Left kidney (tissue), 2 donors: ENCODE results near the gene RASIP1. TPM values are rescaled to one million over a fixed set of nuclear protein-coding genes. Genes with fewer than 3 reads are reported as not detected.
A peak's percentile ranks its signal among the peaks of the same experiment; 100 is the strongest.
"Not testable (repeated sequence)": the region's sequence is repeated elsewhere in the genome, so short reads cannot be mapped to it uniquely, and the experiment has no call there.

Source experiments
- DNase-seq: peaks from one replicate; pipeline ENCODE4 v3.0.0-alpha.2; 2013
- polyA plus RNA-seq: library from polyadenylated mRNA; unstranded; fragments of 120-200 nt; gene quantifications from one replicate; pipeline ENCODE4 v1.2.1, GENCODE V29; 2013; ENCODE audit not compliant: insufficient read length

Gene RASIP1
- polyA plus RNA-seq, 1 donor: 11.9 TPM

DNA sequence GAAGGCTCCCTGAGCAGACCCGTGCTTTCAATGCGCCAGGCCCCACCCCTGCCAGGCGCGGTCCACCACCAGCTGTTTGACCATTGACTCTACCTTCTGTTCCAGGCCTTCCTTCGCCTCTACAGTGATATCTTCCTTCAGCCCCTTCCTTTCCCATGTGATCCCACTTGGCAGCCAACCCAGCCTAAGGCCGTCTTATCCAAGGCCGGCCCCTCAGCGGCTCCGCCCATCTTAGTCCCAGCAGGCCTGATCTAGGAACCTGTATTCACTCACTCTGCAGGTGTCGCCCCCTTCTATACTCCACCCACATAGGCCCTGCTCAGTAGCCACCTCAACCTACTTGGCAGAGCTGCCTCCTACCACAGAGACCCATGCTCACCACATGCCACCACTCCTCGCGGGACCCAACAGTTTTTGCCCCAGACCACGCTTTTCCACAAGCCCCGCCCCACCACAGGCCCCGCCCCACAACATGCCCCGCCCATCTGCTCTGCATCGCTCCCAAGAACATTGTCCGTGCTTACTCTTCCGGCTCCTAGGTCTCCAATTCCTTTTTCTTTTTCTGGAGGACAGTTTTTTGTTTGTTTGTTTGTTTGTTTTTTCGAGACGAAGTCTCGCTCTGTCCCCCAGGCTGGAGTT, 2.9 kb downstream of the RASIP1 start:
- DNase-seq: no peak

DNA sequence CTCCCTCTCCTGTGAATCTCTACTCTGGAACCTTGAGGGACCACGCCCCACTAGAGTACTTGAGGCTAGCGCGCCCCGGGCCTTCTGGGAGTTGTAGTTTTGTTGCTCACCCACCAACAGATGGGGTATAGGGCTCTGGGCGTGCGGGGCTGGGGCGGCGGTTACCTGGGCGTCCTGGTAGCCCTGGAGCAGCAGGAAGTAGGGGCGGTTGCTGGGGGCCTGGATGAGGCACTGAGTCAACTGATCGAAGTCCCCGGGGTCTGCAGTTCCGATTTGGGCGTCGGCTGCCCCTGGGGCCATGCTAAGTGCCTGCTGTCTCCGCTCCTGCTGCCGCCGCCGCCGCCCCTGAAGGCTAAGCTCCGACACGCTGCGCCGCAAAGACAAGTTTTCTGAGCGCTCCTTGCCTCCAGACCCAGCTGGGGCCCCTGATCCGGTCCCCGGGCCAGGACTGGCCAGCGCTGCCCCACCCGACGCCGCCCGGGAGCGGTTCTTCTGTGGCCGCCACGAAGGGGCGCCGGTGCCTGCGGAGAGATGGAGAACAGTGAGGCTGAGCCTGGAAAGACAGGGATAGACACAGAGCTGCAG, 5.3 kb downstream of the RASIP1 start:
- DNase-seq: no peak

- DNase-seq: no peak
These were observed 5.8 kb downstream of the RASIP1 start for GRCh38 chr19:48734625-48735024.

GRCh38 chr19:48731452-48731851, 9.0 kb downstream of the RASIP1 start:
- no peak for DNase-seq

DNA sequence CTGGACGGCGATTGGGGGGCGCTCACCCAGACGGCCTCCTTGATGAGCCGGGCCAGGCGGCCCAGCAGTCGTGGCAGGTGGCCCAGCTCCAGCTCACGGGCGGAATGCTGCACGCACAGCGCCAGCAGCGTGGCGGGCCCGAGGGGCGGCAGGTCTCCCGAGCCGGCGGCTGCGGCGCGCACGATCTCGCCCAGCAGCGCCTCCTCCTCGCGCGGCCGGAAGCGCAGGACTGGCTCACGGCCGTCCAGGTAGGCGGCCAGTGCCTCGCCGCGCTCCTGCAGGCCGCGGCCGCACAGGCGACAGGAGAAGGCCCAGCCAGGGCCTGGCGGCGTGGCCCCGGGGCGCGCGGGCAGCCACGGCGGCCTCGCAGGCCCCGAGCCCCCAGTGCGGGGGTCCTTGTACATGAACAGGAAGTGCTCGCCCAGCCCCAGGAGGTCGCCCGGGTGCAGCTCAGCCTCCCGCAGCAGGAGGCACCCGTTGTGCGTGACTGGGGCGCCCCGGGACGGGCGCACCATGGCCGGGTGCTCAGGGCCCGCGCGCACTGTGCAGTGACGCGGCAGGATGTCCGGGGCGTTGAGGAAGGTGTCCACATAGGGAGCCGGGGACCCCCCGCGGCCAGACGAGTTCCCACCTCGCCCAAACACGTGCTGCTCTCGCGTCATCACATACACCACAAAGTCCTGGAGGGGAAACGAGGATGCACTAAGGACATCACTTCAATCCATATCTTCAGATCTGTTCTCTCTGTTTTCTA, 11.3 kb downstream of the RASIP1 start:
- no peak for DNase-seq

DNA sequence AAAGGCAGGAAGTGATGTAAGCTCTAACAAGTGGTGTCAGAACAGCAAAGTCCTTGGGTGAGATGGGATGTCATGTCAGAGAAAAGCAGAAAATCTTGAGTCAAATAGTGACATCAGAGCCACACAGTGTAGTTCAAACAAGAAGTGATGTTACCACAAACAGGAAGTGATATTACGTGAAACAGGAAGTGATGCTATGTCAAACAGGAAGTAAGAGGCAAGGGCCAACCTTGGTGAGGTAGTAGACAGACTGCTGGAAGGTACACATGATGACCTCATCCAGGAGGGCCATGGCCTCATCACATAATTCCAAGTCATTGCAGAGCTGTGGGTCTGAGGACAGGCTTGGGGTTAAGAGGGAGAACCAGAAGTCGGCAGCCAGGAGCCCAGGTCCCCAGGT, 13.9 kb downstream of the RASIP1 start:
- DNase-seq: no peak

DNA sequence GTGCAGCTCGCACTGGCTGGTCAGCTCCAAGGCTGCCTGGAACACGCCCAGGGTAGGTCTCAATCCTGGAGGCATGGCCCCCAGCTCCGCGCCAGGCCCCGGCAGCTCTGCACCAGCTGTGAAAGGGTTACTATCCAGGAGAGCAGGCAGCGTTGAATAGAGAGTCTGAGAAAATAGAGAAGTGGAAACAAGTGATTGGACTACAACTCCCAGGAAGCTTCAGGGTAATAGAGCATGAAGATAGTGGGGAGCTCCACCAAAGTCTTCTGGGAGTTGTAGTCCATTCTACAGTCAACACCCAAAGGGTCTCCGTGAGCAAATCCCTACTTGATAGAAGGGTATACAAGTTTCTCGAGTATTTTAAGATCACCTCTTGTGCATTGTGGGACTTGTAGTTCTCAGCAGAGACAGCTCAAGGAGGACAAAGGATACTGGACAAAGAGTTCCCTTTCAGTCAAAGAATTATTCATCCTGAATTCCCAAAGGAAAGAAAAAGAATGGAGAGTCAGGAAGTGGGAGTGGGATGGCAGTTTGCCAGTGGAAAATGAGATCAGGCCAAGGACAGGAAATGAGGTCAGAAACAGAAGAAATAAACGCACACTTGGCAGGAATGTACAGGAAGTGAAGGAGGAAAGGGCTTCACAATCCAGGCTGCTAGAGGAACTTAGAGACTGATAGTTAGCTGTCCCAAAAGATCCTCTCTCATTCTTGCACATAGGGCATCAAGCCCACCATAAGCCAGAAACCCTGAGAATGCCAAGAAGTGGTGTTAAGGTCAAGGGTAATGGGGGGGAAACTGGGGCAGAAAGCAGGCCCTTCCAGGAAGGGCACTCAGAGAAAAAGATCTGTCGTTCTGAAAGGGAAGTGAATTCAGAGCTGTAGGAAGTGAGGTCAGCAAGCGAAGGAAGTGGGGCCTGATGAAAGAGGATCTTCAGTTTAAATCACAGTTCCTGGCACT, 15.3 kb downstream of the RASIP1 start:
- DNase-seq: peak; percentile 89

DNA sequence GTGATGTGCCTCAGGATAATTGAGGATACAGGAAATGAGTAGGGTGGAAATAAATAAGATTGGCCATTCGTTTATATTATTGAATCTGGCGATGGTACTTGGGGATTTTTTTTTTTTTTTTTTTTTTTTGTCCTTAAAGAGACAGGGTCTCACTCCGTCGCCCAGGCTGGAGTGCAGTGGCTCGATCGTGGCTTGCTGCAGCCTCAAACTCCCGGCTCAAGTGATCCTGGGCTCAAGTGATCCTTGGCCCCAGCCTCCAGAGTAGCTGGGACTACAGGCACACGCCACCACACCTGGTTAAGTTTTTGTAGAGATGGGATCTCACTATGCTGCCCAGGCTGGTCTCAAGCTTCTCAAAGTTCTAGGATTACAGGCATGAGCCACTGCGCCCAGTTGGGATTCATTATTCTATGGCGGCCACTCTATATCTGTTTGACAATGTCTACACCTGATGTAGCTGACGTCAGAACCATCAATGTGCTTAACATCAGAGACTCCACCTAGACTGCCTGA, 18.2 kb downstream of the RASIP1 start:
- DNase-seq: no peak

DNA sequence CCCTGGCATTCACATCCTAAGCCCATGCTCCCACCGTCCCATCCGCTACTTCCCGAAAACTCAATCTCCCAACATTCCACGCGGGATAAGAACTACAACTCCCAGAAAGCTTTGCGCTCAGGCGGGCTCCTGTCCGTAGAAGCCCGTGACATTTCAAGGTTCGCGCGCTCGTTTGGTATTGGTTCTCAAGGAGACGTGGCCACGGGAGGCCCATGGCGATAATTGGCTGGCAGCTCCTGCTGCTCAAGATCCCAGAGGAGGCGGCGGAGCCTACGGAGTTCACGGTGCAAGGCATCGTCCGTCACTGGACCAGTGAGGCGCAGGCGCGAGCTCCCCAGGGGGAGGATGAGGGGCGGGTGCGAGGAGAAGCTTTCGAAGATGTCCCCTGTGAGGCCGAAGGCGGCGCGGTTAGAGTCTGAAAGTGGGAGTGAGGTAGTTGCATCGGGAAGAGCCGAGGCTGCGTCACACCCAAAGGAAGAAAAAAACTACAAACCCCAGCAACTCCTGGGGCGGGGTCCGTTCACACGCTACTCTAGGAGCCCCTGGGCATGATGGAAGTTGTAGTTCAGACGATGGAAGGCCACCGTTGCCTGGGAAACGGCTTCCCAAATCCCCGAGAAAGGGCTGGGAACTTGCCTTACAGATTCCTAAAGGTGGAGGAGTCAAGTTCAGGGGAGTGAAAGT, 19.7 kb downstream of the RASIP1 start:
- peak; percentile 99 for DNase-seq

- DNase-seq: no peak
These were observed 20.2 kb downstream of the RASIP1 start for GRCh38 chr19:48720251-48720612.

DNA sequence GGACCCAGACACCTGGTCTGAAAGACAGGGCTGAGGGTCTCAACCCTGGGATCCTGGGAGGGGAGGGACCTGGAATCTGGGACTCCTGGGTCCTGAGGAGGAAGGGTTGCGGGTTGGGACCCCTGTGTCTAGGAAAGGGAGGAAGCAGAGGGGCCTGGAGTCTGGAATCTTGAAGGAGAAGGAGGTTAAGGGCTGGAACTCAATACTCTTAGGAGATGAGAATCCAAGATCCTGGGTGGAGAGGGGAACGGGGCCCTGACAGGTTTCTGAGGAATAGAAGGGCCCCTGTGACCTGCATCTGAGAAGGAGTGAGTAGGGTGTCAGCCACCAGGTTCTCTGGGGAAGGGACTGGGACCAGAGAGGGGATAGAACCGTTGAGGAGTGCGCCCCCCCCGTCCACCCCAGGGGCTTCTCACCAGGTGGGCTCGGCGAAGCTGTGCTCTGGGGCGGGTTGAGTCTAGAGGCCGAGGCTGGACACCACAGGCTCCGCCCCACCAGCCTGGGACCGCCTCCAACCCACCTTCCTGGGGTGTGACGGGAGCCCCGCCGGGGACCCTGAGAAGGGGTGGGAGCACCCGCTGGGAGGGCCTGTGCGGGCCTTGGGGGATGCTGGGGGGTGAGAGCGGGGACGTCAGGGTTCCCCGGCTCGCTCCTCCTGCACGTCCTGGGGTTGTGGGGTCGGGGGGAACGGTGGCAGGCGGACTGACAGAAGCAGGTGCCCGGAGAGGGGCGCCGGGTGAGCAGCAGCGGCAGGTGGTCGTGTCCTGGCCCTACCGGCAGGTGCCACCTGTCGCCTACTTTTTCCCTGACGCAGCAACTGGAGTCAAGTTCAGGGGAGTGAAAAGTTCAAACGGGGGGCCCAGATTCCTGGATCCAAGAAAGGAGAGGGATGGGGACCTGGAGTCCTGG, 20.9 kb downstream of the RASIP1 start, which contains the start of gene MAMSTR:
Gene MAMSTR, minus strand, starts transcription at position 463 of the 909 bp plus-strand sequence. CDS start 694 bp downstream, outside the sequence.
- no peak for DNase-seq

- no peak for DNase-seq
These were observed 21.6 kb downstream of the RASIP1 start for GRCh38 chr19:48718711-48719231.

DNA sequence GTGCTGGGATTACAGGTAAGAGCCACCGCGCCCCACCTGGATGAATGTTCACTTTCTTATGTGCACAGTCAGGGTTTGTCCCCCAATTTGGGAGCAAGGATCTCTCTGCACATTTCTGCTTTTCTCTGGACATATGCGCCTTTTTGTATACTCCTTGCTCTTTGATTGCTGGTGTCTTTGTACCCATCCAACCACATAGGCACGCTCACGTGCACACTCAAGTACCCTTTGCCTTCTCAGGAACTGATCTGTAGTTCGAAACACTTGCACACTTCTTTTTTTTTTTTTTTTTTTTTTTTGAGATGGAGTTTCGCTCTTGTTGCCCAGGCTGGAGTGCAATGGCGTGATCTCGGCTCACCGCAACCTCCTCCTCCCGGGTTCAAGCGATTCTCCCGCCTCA, 22.3 kb downstream of the RASIP1 start:
- not testable (repeated sequence) for DNase-seq

DNA sequence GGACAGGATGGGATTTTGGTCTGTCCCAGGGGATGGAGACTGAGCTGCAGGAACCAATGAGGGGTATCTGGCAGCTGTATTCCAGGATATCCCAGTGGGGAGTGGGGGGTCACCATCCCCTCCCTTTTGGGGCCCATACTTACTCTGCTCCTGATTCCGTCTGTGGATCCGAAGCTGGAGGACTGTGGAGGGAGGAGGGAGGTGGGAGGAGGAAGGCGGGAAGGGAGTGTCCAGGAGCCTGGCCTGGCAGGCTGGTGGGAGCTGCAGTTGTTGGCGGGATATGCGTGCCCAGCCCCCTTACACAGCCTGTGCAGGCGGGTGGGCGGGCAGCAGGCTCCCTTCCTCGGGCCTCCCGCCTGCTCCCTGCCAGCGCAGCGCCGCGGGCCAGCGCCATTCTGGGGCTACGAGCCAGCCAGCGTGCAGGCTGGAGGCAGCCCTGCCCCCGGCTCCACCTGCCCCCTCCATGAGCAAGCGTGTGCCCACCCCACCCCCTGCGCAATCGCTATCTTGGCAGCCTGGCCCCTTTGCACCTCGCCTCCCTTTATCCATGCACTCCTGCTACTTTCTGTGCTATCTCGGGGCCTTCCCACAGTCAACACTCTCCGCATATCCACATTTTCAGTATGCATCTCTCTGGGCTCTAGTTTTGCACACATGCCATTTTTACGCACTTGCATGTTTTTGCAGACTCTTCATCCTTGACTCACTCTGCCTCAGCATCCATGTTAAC, 23.7 kb downstream of the RASIP1 start:
- DNase-seq: no peak

DNA sequence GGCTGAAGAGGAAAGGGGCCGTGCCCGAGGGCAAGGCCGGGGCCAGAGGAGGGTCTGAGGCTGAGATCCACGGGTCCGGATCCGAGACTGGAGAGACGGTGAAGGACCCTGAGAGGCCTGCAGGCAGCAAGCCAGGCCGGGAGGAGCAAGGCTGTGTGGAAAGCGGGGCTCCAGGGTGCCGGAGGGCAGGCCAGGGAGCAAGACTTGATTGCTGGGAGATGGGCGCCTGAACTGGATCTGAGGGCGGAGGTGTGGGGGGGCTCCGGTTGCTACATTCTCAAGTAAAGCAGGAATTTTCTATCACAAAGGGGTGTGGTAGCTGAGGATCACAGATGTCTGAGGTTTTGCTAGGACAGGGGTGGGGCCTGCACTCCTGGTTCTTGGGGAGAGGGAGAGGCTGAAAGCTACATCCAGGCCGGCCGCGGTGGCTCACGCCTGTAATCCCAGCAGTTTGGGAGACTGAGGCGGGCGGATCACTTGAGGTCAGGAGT, 24.7 kb downstream of the RASIP1 start:
- no peak for DNase-seq

- no peak for DNase-seq
These were observed 25.4 kb downstream of the RASIP1 start for GRCh38 chr19:48714759-48715675.

DNA sequence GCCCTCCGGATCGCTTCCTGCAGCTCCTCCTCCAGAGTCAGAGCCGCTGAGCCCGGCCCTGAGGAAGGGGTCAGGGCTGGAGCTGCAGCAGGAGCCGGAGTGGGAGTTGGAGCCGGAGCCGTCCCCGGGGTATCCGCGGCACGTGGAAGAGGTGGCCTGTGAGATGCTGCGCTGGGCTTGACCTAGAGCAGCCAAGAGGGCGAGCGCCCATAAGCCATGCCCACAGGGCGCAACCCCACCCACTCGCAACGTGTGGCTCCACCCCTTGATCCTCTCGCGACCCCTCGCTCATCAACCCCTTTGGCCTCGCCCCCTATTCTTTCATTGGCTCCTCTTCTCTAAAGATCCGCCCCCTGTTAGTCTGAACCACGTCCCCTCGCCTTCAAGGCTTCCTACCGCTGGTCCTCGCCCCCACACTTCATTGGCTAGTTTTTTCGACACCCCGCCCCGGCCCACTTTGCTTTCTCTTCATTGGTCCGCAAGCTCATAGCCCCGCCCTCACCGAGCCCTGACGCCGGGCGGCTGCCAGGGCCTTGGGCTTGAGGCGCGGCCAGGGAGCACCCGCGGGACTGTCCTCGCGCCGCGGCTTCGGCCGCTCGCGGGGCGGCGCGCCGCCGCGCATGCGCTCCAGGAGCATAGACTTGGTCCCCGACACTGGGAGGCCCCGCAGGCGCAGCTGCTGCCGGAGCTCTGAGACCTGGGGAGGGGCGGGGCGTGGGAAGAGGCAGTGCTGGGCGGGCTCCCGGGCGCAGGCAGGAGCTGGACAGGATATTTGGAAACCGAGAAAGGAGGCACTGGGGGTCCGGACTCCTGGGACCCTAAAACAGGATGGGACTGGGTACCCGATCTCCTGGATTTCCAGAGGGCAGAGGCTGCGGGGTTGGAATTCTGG, 26.3 kb downstream of the RASIP1 start:
- peak; percentile 100 for DNase-seq
